Liver (tissue), 9 donors: ENCODE results near the gene CELF4. TPM values are rescaled to one million over a fixed set of nuclear protein-coding genes. Genes with fewer than 3 reads are reported as not detected.

Experiments used
- DNase-seq: peaks from one replicate; pipeline ENCODE4 v3.0.0-alpha.2; 2017; ENCODE audit warnings: low spot score
- H3K27ac ChIP-seq, 2 donors: one replicate each; pipeline ENCODE4 v1.7.0; 2013; ENCODE audit warnings: inconsistent platforms in 2 of 2, low read length in 2 of 2, control low read depth in 1 of 2, low read depth in 1 of 2, mild to moderate bottlenecking in 1 of 2
- H3K27me3 ChIP-seq, 4 donors: one replicate each; pipeline versions ENCODE4 v1.6.1 to v1.7.0; 2013; ENCODE audit warnings: low read length in 3 of 4, inconsistent platforms in 1 of 4, mild to moderate bottlenecking in 1 of 4, moderate library complexity in 1 of 4; ENCODE audit not compliant: control insufficient read depth in 4 of 4, insufficient read depth in 4 of 4
- H3K36me3 ChIP-seq, 4 donors: one replicate each; pipeline versions ENCODE4 v1.6.1 to v1.7.0; 2013; ENCODE audit warnings: low read length in 3 of 4, mild to moderate bottlenecking in 3 of 4, low read depth in 1 of 4, moderate library complexity in 1 of 4; ENCODE audit not compliant: control insufficient read depth in 4 of 4, insufficient read depth in 3 of 4
- H3K4me1 ChIP-seq, 4 donors: one replicate each; pipeline versions ENCODE4 v1.6.1 to v1.7.0; 2013; ENCODE audit warnings: low read length in 3 of 4, mild to moderate bottlenecking in 3 of 4, moderate library complexity in 1 of 4; ENCODE audit not compliant: control insufficient read depth in 4 of 4, insufficient read depth in 4 of 4
- H3K4me3 ChIP-seq, 3 donors: one replicate each; pipeline versions ENCODE4 v1.6.1 to v1.7.0; 2013; ENCODE audit warnings: low read length in 3 of 3, control low read depth in 1 of 3, low read depth in 1 of 3, mild to moderate bottlenecking in 1 of 3
- H3K9ac ChIP-seq, 2 donors: one replicate each; pipeline ENCODE4 v1.7.0; 2013; ENCODE audit warnings: low read length in 2 of 2, mild to moderate bottlenecking in 2 of 2, moderate library complexity in 2 of 2, control low read depth in 1 of 2, low read depth in 1 of 2
- H3K9me3 ChIP-seq, 4 donors: one replicate each; pipeline versions ENCODE4 v1.6.1 to v1.7.0; 2013; ENCODE audit warnings: low read length in 3 of 4; ENCODE audit not compliant: control insufficient read depth in 4 of 4
- EGR1 ChIP-seq, 2 donors: IDR thresholded peaks; 2 replicates each; pipeline ENCODE4 v1.6.1; 2016 to 2018; ENCODE audit warnings: antibody characterized with exemption in 2 of 2, low read depth in 2 of 2
- FOXA1 ChIP-seq: IDR thresholded peaks from 2 replicates; pipeline ENCODE4 v1.6.1; 2016; ENCODE audit warnings: antibody characterized with exemption
- FOXA2 ChIP-seq: IDR thresholded peaks from 2 replicates; pipeline ENCODE4 v1.6.1; 2016; ENCODE audit warnings: antibody characterized with exemption
- GABPA ChIP-seq, 2 donors: IDR thresholded peaks in 1 of 2; conservative IDR thresholded peaks in 1 of 2; 2 replicates each; pipeline ENCODE4 v1.6.1; 2016; ENCODE audit warnings: antibody characterized with exemption in 2 of 2, mild to moderate bottlenecking in 1 of 2, moderate library complexity in 1 of 2
- HNF4A ChIP-seq, 2 donors: conservative IDR thresholded peaks; 2 replicates each; pipeline ENCODE4 v1.6.1; 2016; ENCODE audit warnings: antibody characterized with exemption in 2 of 2, mild to moderate bottlenecking in 2 of 2
- HNF4G ChIP-seq: IDR thresholded peaks from 2 replicates; pipeline ENCODE4 v1.6.1; 2016; ENCODE audit warnings: antibody characterized with exemption
- JUND ChIP-seq, 2 donors: IDR thresholded peaks; 2 replicates each; pipeline ENCODE4 v1.6.1; 2016; ENCODE audit warnings: antibody characterized with exemption in 2 of 2
- NR2F2 ChIP-seq: IDR thresholded peaks from 2 replicates; pipeline ENCODE4 v1.6.1; 2016; ENCODE audit warnings: antibody characterized with exemption
- RAD21 ChIP-seq, 2 donors: IDR thresholded peaks; 2 replicates each; pipeline ENCODE4 v1.6.1; 2016; ENCODE audit warnings: antibody characterized with exemption in 2 of 2, mild to moderate bottlenecking in 2 of 2
- RXRA ChIP-seq, 2 donors: IDR thresholded peaks; 2 replicates each; pipeline ENCODE4 v1.6.1; 2017 to 2018; ENCODE audit warnings: antibody characterized with exemption in 2 of 2, mild to moderate bottlenecking in 1 of 2
- TAF1 ChIP-seq: conservative IDR thresholded peaks from 2 replicates; pipeline ENCODE4 v1.6.1; 2016; ENCODE audit warnings: antibody characterized with exemption, mild to moderate bottlenecking
- YY1 ChIP-seq: IDR thresholded peaks from 2 replicates; pipeline ENCODE4 v1.6.1; 2016; ENCODE audit warnings: antibody characterized with exemption, mild to moderate bottlenecking
- WGBS: extraction: QIAGEN DNeasy Blood & Tissue Kit; methylation state at CpG from one replicate; pipeline ENCODE4 v1.1.7; 2013; 5-methylcytosine and 5-hydroxymethylcytosine counted together
- polyA plus RNA-seq, 2 donors: library from polyadenylated mRNA; stranded (reverse) in 1 of 2; unstranded in 1 of 2; fragments of 200-250 nt in 1 of 2; fragments of >200 nt in 1 of 2; fragmentation: Nextera tagmentation in 1 of 2; extraction: Ambion mirVana in 1 of 2; gene quantifications; one replicate each; pipeline versions ENCODE4 v1.2.1 to v1.2.3, GENCODE V29; 2013 to 2015
- total RNA-seq, 2 donors: library from RNA; depleted of rRNA; stranded (reverse); fragments of >200 nt; gene quantifications; one replicate each; pipeline ENCODE4 v1.2.3, GENCODE V29; 2014
- TF ChIP-seq, protein P1 (sequence below): IDR thresholded peaks from 2 replicates; pipeline ENCODE4 v1.6.1; 2016; ENCODE audit warnings: antibody characterized with exemption, mild to moderate bottlenecking
- TF ChIP-seq, protein P2 (sequence below): IDR thresholded peaks from 2 replicates; pipeline ENCODE4 v1.6.1; 2016; ENCODE audit warnings: antibody characterized with exemption
- TF ChIP-seq, protein P3 (sequence below): IDR thresholded peaks from 2 replicates; pipeline ENCODE4 v1.6.1; 2016; ENCODE audit warnings: antibody characterized with exemption
- TF ChIP-seq, protein P4 (sequence below): IDR thresholded peaks from 2 replicates; pipeline ENCODE4 v1.6.1; 2016; ENCODE audit warnings: antibody characterized with exemption
- TF ChIP-seq, protein P5 (sequence below): fragments of 150-350 bp; IDR thresholded peaks from 2 replicates; pipeline ENCODE4 v1.5.1; 2017; ENCODE audit warnings: improper control_type of control experiment, low read depth, low read length; ENCODE audit not compliant: missing input control
- donor health status: healthy.
- donor health status: healthy.
- donor health status: healthy.
- donor health status: healthy.
- donor health status: healthy.

The CELF4 gene
- total and polyA plus RNA-seq, 4 donors, result 0.08 to 0.28 (median 0.21) TPM; not detected in 1

- H3K9me3 ChIP-seq, result no peaks in the 10 kb centered on the region
- 55% methylated on average over 10 of the region's 10 CpGs for WGBS
Measured at GRCh38 chr18:37368110-37368954, 197.3 kb downstream of the CELF4 start.

GRCh38 chr18:37364237-37364636, 201.4 kb downstream of the CELF4 start:
- Histone ChIP-seq H3K36me3 (no peaks in the 10 kb centered on the region), H3K4me3 (no peak overlapping the region), H3K27me3 (no peaks in the 10 kb centered on the region), H3K9ac (no peak overlapping the region), H3K9me3 (no peaks in the 10 kb centered on the region), H3K4me1 (no peaks in the 10 kb centered on the region), H3K27ac (no peak overlapping the region)
- WGBS, result 60% methylated on average over 2 of the region's 2 CpGs
- no peak for DNase-seq
- TF ChIP-seq YY1, result no peak
- TF ChIP-seq, protein P1, sequence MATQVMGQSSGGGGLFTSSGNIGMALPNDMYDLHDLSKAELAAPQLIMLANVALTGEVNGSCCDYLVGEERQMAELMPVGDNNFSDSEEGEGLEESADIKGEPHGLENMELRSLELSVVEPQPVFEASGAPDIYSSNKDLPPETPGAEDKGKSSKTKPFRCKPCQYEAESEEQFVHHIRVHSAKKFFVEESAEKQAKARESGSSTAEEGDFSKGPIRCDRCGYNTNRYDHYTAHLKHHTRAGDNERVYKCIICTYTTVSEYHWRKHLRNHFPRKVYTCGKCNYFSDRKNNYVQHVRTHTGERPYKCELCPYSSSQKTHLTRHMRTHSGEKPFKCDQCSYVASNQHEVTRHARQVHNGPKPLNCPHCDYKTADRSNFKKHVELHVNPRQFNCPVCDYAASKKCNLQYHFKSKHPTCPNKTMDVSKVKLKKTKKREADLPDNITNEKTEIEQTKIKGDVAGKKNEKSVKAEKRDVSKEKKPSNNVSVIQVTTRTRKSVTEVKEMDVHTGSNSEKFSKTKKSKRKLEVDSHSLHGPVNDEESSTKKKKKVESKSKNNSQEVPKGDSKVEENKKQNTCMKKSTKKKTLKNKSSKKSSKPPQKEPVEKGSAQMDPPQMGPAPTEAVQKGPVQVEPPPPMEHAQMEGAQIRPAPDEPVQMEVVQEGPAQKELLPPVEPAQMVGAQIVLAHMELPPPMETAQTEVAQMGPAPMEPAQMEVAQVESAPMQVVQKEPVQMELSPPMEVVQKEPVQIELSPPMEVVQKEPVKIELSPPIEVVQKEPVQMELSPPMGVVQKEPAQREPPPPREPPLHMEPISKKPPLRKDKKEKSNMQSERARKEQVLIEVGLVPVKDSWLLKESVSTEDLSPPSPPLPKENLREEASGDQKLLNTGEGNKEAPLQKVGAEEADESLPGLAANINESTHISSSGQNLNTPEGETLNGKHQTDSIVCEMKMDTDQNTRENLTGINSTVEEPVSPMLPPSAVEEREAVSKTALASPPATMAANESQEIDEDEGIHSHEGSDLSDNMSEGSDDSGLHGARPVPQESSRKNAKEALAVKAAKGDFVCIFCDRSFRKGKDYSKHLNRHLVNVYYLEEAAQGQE, result no peak
- no peak for TF ChIP-seq RAD21 (IDR thresholded peaks at IDR 0.05)
- no peak for TF ChIP-seq FOXA2
- TF ChIP-seq, protein P2, sequence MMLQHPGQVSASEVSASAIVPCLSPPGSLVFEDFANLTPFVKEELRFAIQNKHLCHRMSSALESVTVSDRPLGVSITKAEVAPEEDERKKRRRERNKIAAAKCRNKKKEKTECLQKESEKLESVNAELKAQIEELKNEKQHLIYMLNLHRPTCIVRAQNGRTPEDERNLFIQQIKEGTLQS, result no peak
- no peak for TF ChIP-seq NR2F2
- TF ChIP-seq RXRA (IDR thresholded peaks at IDR 0.05), result no peak
- TF ChIP-seq HNF4A (conservative IDR thresholded peaks at IDR 0.05), result no peak
- TF ChIP-seq, protein P3, sequence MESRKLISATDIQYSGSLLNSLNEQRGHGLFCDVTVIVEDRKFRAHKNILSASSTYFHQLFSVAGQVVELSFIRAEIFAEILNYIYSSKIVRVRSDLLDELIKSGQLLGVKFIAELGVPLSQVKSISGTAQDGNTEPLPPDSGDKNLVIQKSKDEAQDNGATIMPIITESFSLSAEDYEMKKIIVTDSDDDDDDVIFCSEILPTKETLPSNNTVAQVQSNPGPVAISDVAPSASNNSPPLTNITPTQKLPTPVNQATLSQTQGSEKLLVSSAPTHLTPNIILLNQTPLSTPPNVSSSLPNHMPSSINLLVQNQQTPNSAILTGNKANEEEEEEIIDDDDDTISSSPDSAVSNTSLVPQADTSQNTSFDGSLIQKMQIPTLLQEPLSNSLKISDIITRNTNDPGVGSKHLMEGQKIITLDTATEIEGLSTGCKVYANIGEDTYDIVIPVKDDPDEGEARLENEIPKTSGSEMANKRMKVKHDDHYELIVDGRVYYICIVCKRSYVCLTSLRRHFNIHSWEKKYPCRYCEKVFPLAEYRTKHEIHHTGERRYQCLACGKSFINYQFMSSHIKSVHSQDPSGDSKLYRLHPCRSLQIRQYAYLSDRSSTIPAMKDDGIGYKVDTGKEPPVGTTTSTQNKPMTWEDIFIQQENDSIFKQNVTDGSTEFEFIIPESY, result no peak
- TF ChIP-seq JUND (IDR thresholded peaks at IDR 0.05), result no peak
- no peak for TF ChIP-seq FOXA1
- TF ChIP-seq, protein P4, sequence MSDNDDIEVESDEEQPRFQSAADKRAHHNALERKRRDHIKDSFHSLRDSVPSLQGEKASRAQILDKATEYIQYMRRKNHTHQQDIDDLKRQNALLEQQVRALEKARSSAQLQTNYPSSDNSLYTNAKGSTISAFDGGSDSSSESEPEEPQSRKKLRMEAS, result no peak
- TF ChIP-seq HNF4G, result no peak
- no peak for TF ChIP-seq TAF1

More at GRCh38 chr18:37368110-37368954, 197.3 kb downstream of the CELF4 start:
- no peaks in the 10 kb centered on the region for H3K27me3 ChIP-seq
- H3K4me1 ChIP-seq, result no peaks in the 10 kb centered on the region
- no peak for DNase-seq
- TF ChIP-seq, protein P2, result no peak
- TF ChIP-seq EGR1 (IDR thresholded peaks at IDR 0.05; ENCODE audit: low read depth in 2 of 2) (no peak), RXRA (IDR thresholded peaks at IDR 0.05) (no peak), RAD21 (IDR thresholded peaks at IDR 0.05) (no peak), GABPA (IDR thresholded peaks at IDR 0.05 in 1 of 2, conservative IDR thresholded peaks at IDR 0.05 in 1 of 2) (no peak), NR2F2 (no peak), FOXA2 (no peak)
- TF ChIP-seq, protein P3, result no peak
- TF ChIP-seq, protein P5, sequence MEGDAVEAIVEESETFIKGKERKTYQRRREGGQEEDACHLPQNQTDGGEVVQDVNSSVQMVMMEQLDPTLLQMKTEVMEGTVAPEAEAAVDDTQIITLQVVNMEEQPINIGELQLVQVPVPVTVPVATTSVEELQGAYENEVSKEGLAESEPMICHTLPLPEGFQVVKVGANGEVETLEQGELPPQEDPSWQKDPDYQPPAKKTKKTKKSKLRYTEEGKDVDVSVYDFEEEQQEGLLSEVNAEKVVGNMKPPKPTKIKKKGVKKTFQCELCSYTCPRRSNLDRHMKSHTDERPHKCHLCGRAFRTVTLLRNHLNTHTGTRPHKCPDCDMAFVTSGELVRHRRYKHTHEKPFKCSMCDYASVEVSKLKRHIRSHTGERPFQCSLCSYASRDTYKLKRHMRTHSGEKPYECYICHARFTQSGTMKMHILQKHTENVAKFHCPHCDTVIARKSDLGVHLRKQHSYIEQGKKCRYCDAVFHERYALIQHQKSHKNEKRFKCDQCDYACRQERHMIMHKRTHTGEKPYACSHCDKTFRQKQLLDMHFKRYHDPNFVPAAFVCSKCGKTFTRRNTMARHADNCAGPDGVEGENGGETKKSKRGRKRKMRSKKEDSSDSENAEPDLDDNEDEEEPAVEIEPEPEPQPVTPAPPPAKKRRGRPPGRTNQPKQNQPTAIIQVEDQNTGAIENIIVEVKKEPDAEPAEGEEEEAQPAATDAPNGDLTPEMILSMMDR, result no peak
- H3K36me3 ChIP-seq, result no peaks in the 10 kb centered on the region
- H3K27ac ChIP-seq, result no peak overlapping the region
- H3K4me3 ChIP-seq, result no peak overlapping the region
- no peak overlapping the region for H3K9ac ChIP-seq
